Measurements from ENCODE around the gene OTOP2.

Gene OTOP2

DNA sequence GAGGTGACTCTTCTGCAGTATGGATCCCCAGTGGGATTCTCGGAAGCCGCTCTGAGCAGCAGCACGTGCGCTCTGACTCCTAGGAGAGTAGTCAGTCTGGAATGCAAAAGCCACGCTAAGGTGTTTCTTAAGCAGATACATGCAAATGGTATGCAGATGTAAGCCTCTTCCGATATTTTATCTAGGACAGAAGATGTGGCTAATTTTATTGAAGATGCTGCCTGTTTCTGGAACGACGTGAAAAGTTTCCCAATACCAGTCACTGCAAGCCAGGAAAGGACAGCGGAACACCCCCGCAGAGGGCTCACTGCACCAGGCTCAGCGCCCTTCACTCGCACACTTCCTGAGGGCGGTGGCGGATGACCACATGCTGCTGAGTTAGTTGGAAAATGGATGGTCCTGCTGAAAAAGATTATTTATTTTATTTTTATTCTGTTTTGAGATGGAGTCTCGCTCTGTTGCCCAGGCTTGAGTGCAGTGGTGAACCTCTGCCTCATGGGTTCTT lies 40.8 kb upstream of the OTOP2 start:
- H3K4me1 ChIP-seq (ENCODE audit: insufficient read depth, low read length, poor library complexity, severe bottlenecking) = no peaks in the 10 kb centered on the region
- no peaks in the 10 kb centered on the region for H3K79me2 ChIP-seq (ENCODE audit: insufficient read depth, low read length)
- no peaks in the 10 kb centered on the region for H3K27me3 ChIP-seq (ENCODE audit: insufficient read depth, low read length, poor library complexity, severe bottlenecking)
- TF ChIP-seq EZH2phosphoT487 (IDR thresholded peaks at IDR 0.05; ENCODE audit: borderline replicate concordance) = no peak
- no peaks in the 10 kb centered on the region for H3K9me3 ChIP-seq (ENCODE audit: insufficient read depth, low read depth, low read length)
- H3F3A ChIP-seq (ENCODE audit: low read depth) = no peaks in the 10 kb centered on the region
- H3K9me2 ChIP-seq (replicated peaks; ENCODE audit: low read depth, low read length) = no peaks in the 10 kb centered on the region
- no peak overlapping the region for H3K4me2 ChIP-seq (ENCODE audit: low read depth, low read length, poor library complexity, severe bottlenecking)
- no peak overlapping the region for H3K9ac ChIP-seq (ENCODE audit: low read depth, low read length, poor library complexity, severe bottlenecking)
- H3K36me3 ChIP-seq (ENCODE audit: insufficient read depth, low read length) = no peaks in the 10 kb centered on the region
- H2AFZ ChIP-seq (ENCODE audit: low read length) = no peak overlapping the region
- H4K20me1 ChIP-seq (ENCODE audit: insufficient read depth, low read length, poor library complexity, severe bottlenecking) = no peaks in the 10 kb centered on the region
- H3K4me3 ChIP-seq (ENCODE audit: low read length, poor library complexity, severe bottlenecking) = no peak overlapping the region

DNA sequence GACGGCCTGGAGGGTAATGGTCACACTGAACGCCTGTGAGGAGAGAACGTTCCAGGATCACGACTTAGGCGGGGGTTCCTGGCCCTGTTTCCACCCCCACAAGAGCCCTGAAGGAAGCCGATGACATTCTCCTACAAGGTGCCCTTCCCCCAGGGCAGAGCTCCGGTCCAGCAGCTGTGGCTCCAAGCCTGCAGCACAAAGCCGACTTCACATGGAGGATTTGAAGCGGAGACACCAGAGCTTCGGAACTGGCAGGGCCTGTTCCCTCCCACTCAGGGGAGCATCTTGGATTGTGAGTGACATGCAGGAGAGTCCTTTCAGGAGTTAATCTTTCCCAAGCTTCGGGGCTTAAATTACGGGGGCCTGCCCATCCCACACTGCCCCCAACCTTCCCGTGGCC lies 35.6 kb upstream of the OTOP2 start:
- Histone ChIP-seq H3K79me2 (ENCODE audit: insufficient read depth, low read length) (no peaks in the 10 kb centered on the region), H3K9me2 (replicated peaks; ENCODE audit: low read depth, low read length) (no peaks in the 10 kb centered on the region), H3F3A (ENCODE audit: low read depth) (no peaks in the 10 kb centered on the region), H3K4me2 (ENCODE audit: low read depth, low read length, poor library complexity, severe bottlenecking) (no peak overlapping the region), H3K9me3 (ENCODE audit: insufficient read depth, low read depth, low read length) (no peaks in the 10 kb centered on the region), H3K9ac (ENCODE audit: low read depth, low read length, poor library complexity, severe bottlenecking) (no peak overlapping the region), H2AFZ (ENCODE audit: low read length) (no peak overlapping the region), H4K20me1 (ENCODE audit: insufficient read depth, low read length, poor library complexity, severe bottlenecking) (no peaks in the 10 kb centered on the region), H3K27me3 (ENCODE audit: insufficient read depth, low read length, poor library complexity, severe bottlenecking) (no peaks in the 10 kb centered on the region), H3K4me1 (ENCODE audit: insufficient read depth, low read length, poor library complexity, severe bottlenecking) (no peaks in the 10 kb centered on the region), H3K4me3 (ENCODE audit: low read length, poor library complexity, severe bottlenecking) (no peak overlapping the region), H3K36me3 (ENCODE audit: insufficient read depth, low read length) (no peaks in the 10 kb centered on the region)
- no peak for TF ChIP-seq EZH2phosphoT487 (IDR thresholded peaks at IDR 0.05; ENCODE audit: borderline replicate concordance)
- TF ChIP-seq, protein P1, sequence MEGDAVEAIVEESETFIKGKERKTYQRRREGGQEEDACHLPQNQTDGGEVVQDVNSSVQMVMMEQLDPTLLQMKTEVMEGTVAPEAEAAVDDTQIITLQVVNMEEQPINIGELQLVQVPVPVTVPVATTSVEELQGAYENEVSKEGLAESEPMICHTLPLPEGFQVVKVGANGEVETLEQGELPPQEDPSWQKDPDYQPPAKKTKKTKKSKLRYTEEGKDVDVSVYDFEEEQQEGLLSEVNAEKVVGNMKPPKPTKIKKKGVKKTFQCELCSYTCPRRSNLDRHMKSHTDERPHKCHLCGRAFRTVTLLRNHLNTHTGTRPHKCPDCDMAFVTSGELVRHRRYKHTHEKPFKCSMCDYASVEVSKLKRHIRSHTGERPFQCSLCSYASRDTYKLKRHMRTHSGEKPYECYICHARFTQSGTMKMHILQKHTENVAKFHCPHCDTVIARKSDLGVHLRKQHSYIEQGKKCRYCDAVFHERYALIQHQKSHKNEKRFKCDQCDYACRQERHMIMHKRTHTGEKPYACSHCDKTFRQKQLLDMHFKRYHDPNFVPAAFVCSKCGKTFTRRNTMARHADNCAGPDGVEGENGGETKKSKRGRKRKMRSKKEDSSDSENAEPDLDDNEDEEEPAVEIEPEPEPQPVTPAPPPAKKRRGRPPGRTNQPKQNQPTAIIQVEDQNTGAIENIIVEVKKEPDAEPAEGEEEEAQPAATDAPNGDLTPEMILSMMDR (conservative IDR thresholded peaks at IDR 0.05; ENCODE audit: low read length) = no peak

DNA sequence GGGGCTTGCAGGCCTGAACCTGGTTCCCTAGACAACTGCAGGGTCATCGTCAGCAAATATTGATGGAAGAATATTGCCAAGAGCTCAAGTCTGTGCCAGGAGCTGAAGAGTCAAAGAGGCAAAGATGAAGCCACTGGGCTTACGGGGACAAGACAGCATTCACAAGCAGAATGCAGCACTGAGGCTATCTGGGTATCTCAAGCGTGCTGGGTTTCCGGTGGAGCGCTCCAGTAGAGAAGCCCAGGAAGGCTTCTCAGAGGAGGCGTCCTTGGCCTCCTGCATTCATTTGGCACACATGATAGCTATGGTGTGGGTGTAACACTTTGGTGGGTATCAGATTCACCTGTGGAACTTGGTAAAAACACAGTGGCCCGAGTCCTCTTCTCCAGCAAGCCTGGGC lies 33.5 kb upstream of the OTOP2 start:
- no peaks in the 10 kb centered on the region for H3K79me2 ChIP-seq (ENCODE audit: insufficient read depth, low read length)
- H2AFZ ChIP-seq (ENCODE audit: low read length) = no peak overlapping the region
- H3K27me3 ChIP-seq (ENCODE audit: insufficient read depth, low read length, poor library complexity, severe bottlenecking) = no peaks in the 10 kb centered on the region
- H4K20me1 ChIP-seq (ENCODE audit: insufficient read depth, low read length, poor library complexity, severe bottlenecking) = no peaks in the 10 kb centered on the region
- no peaks in the 10 kb centered on the region for H3K4me1 ChIP-seq (ENCODE audit: insufficient read depth, low read length, poor library complexity, severe bottlenecking)
- H3K4me2 ChIP-seq (ENCODE audit: low read depth, low read length, poor library complexity, severe bottlenecking) = no peak overlapping the region
- H3F3A ChIP-seq (ENCODE audit: low read depth) = no peaks in the 10 kb centered on the region
- H3K36me3 ChIP-seq (ENCODE audit: insufficient read depth, low read length) = no peaks in the 10 kb centered on the region
- H3K4me3 ChIP-seq (ENCODE audit: low read length, poor library complexity, severe bottlenecking) = no peak overlapping the region
- TF ChIP-seq, protein P1 (conservative IDR thresholded peaks at IDR 0.05; ENCODE audit: low read length) = no peak
- TF ChIP-seq EZH2phosphoT487 (IDR thresholded peaks at IDR 0.05; ENCODE audit: borderline replicate concordance) = no peak
- no peaks in the 10 kb centered on the region for H3K9me2 ChIP-seq (replicated peaks; ENCODE audit: low read depth, low read length)
- H3K9ac ChIP-seq (ENCODE audit: low read depth, low read length, poor library complexity, severe bottlenecking) = no peak overlapping the region
- no peaks in the 10 kb centered on the region for H3K9me3 ChIP-seq (ENCODE audit: insufficient read depth, low read depth, low read length)

Measured in Loucy (cell line).